PC-9 (cell line): ENCODE data around the gene PKP2.

Source experiments
- CTCF ChIP-seq: fragments of 200-600 bp; sonication (generic); conservative IDR thresholded peaks from 2 replicates; pipeline ENCODE4 v1.6.1; 2017; ENCODE audit warnings: mixed run types, antibody characterized with exemption, mild to moderate bottlenecking, moderate library complexity
- EZH2 ChIP-seq: fragments of 200-600 bp; sonication (generic); IDR thresholded peaks from 2 replicates; pipeline ENCODE4 v1.8.0; 2017; ENCODE audit warnings: antibody characterized with exemption, low read depth

- TF ChIP-seq CTCF (no peak), EZH2 (no peak)
Measured at GRCh38 chr12:32901553-32901952, 5.0 kb upstream of the PKP2 start.
